ENCODE measurements around the gene LSS. TPM values are rescaled to one million over a fixed set of nuclear protein-coding genes. Genes with fewer than 3 reads are reported as not detected.

Gene LSS
- polyA plus RNA-seq, 1 donor (not counting 4 experiments of a cell fraction or from before 2014, with no cell fraction given): 105 TPM

- Histone ChIP-seq H3K36me3 (ENCODE audit: control insufficient read depth in 2 of 2, extremely low read depth in 1 of 2, insufficient read depth in 2 of 2, low read length in 2 of 2) (peaks cover 41 to 47% of the 10 kb centered on the region in 2 experiments), H3K9ac (ENCODE audit: control insufficient read depth, extremely low read depth, insufficient read depth, low read length) (no peak overlapping the region), H3K4me3 (ENCODE audit: control insufficient read depth in 2 of 3, extremely low read depth in 1 of 3, insufficient read depth in 2 of 3, low read depth in 1 of 3, low read length in 3 of 3) (no peak overlapping the region), H3K27me3 (ENCODE audit: control insufficient read depth, extremely low read depth, insufficient read depth, low read length) (no peaks in the 10 kb centered on the region), H4K20me1 (ENCODE audit: control insufficient read depth, extremely low read depth, insufficient read depth, low read length) (peaks cover 40% of the 10 kb centered on the region), H3K9me1 (ENCODE audit: control insufficient read depth, extremely low read depth, insufficient read depth, low read length) (peaks cover 4% of the 10 kb centered on the region), H3K4me2 (ENCODE audit: control insufficient read depth, extremely low read depth, insufficient read depth, low read depth, low read length) (no peak overlapping the region), H2AFZ (ENCODE audit: control insufficient read depth, low read length) (no peak overlapping the region), H3K79me2 (ENCODE audit: control insufficient read depth, insufficient read depth, low read length) (peaks cover 90% of the 10 kb centered on the region), H3K27ac (ENCODE audit: control insufficient read depth, insufficient read depth, low read length) (no peak overlapping the region), H3K4me1 (ENCODE audit: control insufficient read depth, extremely low read depth, insufficient read depth, low read length) (peaks cover 12% of the 10 kb centered on the region), H3K9me3 (ENCODE audit: control insufficient read depth, low read depth, low read length) (no peaks in the 10 kb centered on the region)
- DNase-seq (ENCODE audit: low read depth, low spot score): no peak
- no peak for FAIRE-seq
- TF ChIP-seq EZH2 (IDR thresholded peaks at IDR 0.05; ENCODE audit: low read length) (no peak), CTCF (optimal IDR thresholded peaks at IDR 0.05 in 1 of 3, IDR thresholded peaks at IDR 0.05 in 1 of 3, conservative IDR thresholded peaks at IDR 0.05 in 1 of 3; ENCODE audit: extremely low read depth in 1 of 3, insufficient read depth in 2 of 3, low read length in 3 of 3) (no peak)
- dilution Hi-C loops (cut with MboI; ENCODE audit: extremely low pct_ligation_motif_present, low sequenced_read_pairs): no loop called here
Measured at GRCh38 chr21:46221664-46222435, 6.7 kb downstream of the LSS start.

GRCh38 chr21:46220847-46221246, 7.7 kb downstream of the LSS start:
- H3K4me1 ChIP-seq (ENCODE audit: control insufficient read depth, extremely low read depth, insufficient read depth, low read length): peaks cover 4% of the 10 kb centered on the region
- no peak overlapping the region for H3K9ac ChIP-seq (ENCODE audit: control insufficient read depth, extremely low read depth, insufficient read depth, low read length)
- H3K27me3 ChIP-seq (ENCODE audit: control insufficient read depth, extremely low read depth, insufficient read depth, low read length): no peaks in the 10 kb centered on the region
- TF ChIP-seq CTCF (optimal IDR thresholded peaks at IDR 0.05 in 1 of 3, IDR thresholded peaks at IDR 0.05 in 1 of 3, conservative IDR thresholded peaks at IDR 0.05 in 1 of 3; ENCODE audit: extremely low read depth in 1 of 3, insufficient read depth in 2 of 3, low read length in 3 of 3): no peak
- TF ChIP-seq EZH2 (IDR thresholded peaks at IDR 0.05; ENCODE audit: low read length): no peak
- H4K20me1 ChIP-seq (ENCODE audit: control insufficient read depth, extremely low read depth, insufficient read depth, low read length): peaks cover 37% of the 10 kb centered on the region
- H3K27ac ChIP-seq (ENCODE audit: control insufficient read depth, insufficient read depth, low read length): no peak overlapping the region
- no peak overlapping the region for H2AFZ ChIP-seq (ENCODE audit: control insufficient read depth, low read length)
- no peak overlapping the region for H3K4me3 ChIP-seq (ENCODE audit: control insufficient read depth in 2 of 3, extremely low read depth in 1 of 3, insufficient read depth in 2 of 3, low read depth in 1 of 3, low read length in 3 of 3)
- dilution Hi-C loops (cut with MboI; ENCODE audit: extremely low pct_ligation_motif_present, low sequenced_read_pairs): no loop called here
- H3K9me1 ChIP-seq (ENCODE audit: control insufficient read depth, extremely low read depth, insufficient read depth, low read length): peaks cover under 1% of the 10 kb centered on the region
- no peak overlapping the region for H3K4me2 ChIP-seq (ENCODE audit: control insufficient read depth, extremely low read depth, insufficient read depth, low read depth, low read length)
- H3K79me2 ChIP-seq (ENCODE audit: control insufficient read depth, insufficient read depth, low read length): peaks cover 85% of the 10 kb centered on the region
- FAIRE-seq: no peak
- H3K9me3 ChIP-seq (ENCODE audit: control insufficient read depth, low read depth, low read length): no peaks in the 10 kb centered on the region
- H3K36me3 ChIP-seq (ENCODE audit: control insufficient read depth in 2 of 2, extremely low read depth in 1 of 2, insufficient read depth in 2 of 2, low read length in 2 of 2): peaks cover 47 to 48% of the 10 kb centered on the region in 2 experiments
- DNase-seq (ENCODE audit: low read depth, low spot score): no peak
